LNCaP clone FGC (cell line): ENCODE results near the gene CYP27B1.

ENCODE experiments used
- DNase-seq: peaks from one replicate; pipeline ENCODE4 v3.0.0-alpha.2; 2011; ENCODE audit warnings: low read depth
- H3K4me3 ChIP-seq: 2 replicates; pipeline ENCODE4 v1.5.1; 2011; ENCODE audit warnings: mild to moderate bottlenecking, low read depth, low read length, control low read depth
- TF ChIP-seq, protein P1 (sequence below): IDR thresholded peaks from 2 replicates; pipeline ENCODE4 v1.5.1; 2012; ENCODE audit warnings: mild to moderate bottlenecking; ENCODE audit not compliant: control insufficient read depth, insufficient read depth; ENCODE audit errors: extremely low read depth

Gene CYP27B1

DNA sequence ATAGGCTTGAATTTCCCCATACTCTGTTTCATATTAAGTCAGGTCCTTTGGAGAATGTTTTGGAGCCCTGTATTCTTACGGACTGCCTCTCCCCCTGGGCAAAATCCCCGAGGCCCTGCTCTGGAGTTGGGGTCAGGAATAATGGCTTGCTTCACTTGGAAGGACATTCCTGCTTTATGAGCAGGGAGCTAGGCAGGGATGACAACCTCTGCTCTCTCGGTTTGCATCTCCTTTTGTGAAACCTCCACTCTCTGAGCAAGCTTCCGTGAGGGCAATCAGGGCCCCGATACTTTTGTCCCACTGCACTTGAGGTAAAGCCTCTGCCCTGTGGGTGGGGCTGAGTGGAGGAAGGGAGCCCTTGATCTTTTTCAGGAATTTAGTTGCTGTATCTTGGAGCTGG lies 53.7 kb downstream of the CYP27B1 start:
- no peak for DNase-seq
- no peak overlapping the region for H3K4me3 ChIP-seq
- TF ChIP-seq, protein P1, sequence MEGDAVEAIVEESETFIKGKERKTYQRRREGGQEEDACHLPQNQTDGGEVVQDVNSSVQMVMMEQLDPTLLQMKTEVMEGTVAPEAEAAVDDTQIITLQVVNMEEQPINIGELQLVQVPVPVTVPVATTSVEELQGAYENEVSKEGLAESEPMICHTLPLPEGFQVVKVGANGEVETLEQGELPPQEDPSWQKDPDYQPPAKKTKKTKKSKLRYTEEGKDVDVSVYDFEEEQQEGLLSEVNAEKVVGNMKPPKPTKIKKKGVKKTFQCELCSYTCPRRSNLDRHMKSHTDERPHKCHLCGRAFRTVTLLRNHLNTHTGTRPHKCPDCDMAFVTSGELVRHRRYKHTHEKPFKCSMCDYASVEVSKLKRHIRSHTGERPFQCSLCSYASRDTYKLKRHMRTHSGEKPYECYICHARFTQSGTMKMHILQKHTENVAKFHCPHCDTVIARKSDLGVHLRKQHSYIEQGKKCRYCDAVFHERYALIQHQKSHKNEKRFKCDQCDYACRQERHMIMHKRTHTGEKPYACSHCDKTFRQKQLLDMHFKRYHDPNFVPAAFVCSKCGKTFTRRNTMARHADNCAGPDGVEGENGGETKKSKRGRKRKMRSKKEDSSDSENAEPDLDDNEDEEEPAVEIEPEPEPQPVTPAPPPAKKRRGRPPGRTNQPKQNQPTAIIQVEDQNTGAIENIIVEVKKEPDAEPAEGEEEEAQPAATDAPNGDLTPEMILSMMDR: no peak

DNA sequence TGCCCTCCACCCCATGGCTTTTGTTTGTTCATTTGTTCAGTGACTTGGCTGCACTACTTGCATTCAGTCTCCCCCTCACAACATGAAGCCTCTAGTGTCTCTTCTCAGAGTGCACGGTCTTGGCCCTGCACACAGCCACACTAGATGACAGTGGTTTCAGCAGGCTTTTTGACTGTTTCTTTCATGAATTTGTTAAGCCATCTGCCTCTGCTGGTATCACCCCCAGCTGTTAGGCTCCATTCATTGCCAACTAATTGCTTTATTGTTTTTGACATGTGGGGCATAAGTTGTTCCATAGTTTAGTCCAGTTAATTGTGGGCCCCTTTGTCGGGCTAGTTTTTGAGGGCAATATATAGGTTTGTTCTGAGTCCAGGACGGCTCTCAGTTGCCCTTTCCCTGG lies 54.2 kb downstream of the CYP27B1 start:
- TF ChIP-seq, protein P1: no peak
- DNase-seq: no peak
- H3K4me3 ChIP-seq: no peak overlapping the region
